ENCODE results near the gene FAM78A.
A peak's percentile ranks its signal among the peaks of the same experiment; 100 is the strongest.
"Not testable (repeated sequence)": the region's sequence is repeated elsewhere in the genome, so short reads cannot be mapped to it uniquely, and the experiment has no call there.

FAM78A gene

DNA sequence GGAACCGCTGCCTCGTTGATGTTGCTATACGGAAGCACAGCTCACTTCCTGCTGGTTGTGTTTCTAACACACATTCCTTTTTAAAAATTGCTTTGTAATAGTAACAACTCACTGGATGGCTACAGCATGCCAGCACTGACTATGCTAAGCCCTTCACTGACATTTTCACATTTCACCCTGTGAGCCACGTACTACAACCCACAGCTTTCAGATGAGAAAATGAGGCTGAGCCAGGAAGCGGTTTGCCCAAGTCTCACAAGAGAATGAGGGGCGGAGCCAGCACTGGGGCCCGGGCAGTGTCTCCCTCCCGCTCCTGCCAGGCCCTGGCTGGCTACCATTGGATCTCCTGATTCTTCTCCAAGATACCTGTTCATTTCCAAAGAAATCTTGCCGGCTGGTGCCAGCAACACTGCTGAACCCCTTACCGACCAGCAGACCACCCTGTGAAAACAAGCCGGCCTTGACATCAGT lies 38.3 kb downstream of the FAM78A start:
- DNase-seq (ENCODE audit: low read depth), result peak; percentile 70

- DNase-seq (ENCODE audit: low read depth), result no peak
Measured at GRCh38 chr9:131237291-131237690, 39.0 kb downstream of the FAM78A start.

DNA sequence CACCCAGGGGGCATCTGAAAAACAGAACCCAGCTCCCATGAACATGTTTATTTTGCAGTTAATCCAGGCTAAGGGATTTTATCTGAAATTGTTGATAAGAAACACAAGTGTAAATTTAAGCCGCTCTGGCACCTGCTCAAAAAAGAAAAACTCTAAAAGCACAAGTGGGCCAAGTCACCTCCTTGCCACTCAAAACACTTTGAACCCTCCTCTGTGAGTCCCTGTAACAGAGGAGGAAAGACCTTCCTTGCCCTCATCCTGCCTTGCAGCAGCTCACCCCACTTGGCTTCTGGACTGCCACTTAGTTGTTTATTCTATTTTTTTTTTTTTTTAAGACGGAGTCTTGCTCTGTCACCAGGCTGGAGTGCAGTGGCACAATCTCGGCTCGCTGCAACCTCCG lies 39.5 kb downstream of the FAM78A start:
- no peak for DNase-seq (ENCODE audit: low read depth)

DNA sequence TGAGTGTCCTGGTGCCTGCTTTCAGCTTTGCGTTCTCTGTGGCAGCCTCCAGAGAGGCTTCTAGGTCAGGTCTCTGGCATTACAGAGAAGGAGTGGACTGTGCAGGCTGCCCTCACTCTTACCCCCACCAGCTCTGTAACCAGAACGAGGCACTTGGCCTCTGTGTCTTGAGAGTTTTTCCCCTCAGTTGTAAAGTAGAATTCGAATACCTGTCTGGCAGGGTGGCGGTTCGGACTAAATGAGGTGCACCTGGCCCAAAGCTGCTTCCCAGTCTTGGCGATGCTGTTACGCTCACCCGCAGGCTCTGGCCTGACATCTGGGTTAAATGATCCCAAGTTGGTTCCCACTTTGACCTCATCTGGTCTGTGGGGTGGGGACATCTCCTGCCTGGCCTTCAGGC lies 40.1 kb downstream of the FAM78A start:
- DNase-seq (ENCODE audit: low read depth), result no peak

DNA sequence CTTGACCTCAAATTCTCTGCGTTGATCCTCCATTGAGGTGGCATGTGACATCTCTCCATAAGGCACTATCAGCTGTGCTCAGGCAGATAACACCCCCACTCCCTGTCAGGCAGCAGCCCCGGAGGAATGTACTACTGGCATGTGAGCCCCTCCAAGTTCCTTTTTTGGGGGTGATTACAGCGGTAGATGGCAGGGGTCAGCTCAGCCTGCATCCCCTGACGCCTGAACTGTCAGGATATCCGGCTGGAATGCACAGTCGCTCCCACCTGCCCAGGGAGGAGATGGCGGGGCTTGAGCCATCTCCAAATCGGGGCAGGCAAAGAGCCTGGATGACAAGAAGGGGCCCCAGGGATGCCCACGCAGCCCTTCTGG lies 40.8 kb downstream of the FAM78A start:
- DNase-seq (ENCODE audit: low read depth), result no peak

GRCh38 chr9:131234799-131235479 lies 41.4 kb downstream of the FAM78A start:
- DNase-seq (ENCODE audit: low read depth), result no peak

DNA sequence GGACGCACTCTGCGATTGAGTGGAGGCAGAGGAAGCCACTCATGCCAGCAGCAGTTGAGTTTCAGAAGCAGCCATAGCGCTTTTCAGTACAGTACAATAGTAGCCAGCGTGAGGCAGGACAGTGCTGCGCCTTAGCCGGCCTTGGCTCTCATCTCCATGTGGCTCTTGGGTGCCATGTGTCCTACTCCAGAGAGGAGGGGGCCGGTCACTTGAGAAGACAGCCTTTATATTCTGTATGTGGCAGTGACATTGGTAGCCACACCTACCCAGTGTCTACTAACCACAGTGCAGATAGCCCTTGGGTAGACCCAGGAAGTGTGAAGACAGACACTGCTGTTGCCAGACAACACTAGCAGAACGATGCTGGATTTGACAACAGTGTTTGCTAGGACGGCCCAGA lies 42.3 kb downstream of the FAM78A start:
- DNase-seq (ENCODE audit: low read depth), result no peak

DNA sequence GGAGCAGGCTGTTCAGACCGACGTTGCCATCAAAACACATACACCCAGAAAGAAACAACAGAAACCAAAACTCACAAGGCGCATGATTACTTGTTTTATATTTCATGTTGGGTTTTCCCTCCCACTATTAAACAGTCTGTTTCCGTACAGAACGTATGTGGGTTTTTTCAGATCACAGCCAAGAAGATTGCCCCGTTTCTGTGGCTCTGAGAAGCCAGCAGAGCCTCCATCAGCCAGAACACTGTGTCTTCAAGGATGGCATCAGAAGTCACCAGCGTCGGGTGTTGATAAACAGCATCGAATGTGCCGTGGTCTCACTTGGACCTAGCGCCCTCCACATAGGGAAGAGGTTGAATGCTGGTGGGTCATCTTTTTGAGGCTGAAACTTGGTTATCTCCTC lies 42.8 kb downstream of the FAM78A start:
- DNase-seq (ENCODE audit: low read depth), result no peak

- DNase-seq (ENCODE audit: low read depth), result no peak
Measured at GRCh38 chr9:131228988-131229387, 47.3 kb downstream of the FAM78A start.

- no peak for DNase-seq (ENCODE audit: low read depth)
Measured at GRCh38 chr9:131227959-131228460, 48.3 kb downstream of the FAM78A start.

- no peak for DNase-seq (ENCODE audit: low read depth)
Measured at GRCh38 chr9:131227112-131227958, 49.0 kb downstream of the FAM78A start.

GRCh38 chr9:131226226-131226625 lies 50.1 kb downstream of the FAM78A start:
- DNase-seq (ENCODE audit: low read depth), result no peak

GRCh38 chr9:131222460-131222859 lies 53.9 kb downstream of the FAM78A start:
- DNase-seq (ENCODE audit: low read depth), result no peak

- DNase-seq (ENCODE audit: low read depth), result no peak
Measured at GRCh38 chr9:131220485-131220884, 55.8 kb downstream of the FAM78A start.

DNA sequence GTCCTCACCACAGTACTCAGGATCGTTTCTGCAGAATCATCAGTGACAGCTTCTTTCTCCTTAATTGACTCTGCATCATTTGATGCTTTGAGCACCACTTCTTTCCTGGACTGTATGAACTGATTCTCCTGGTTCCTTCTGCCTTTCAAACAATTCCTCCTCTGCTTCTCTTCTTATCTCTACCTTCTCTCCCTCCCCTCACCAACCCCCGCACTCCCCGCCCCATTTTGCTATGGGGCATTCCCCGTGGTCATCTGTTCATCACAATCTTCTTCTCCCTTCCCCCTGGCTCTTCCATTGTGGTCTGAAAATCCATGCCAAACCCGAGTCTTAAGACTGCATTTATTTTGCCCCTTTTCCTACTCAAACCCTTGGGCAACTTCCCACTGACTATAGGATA lies 57.9 kb downstream of the FAM78A start:
- no peak for DNase-seq (ENCODE audit: low read depth)

- no peak for DNase-seq (ENCODE audit: low read depth)
Measured at GRCh38 chr9:131217331-131218031, 58.8 kb downstream of the FAM78A start.

DNA sequence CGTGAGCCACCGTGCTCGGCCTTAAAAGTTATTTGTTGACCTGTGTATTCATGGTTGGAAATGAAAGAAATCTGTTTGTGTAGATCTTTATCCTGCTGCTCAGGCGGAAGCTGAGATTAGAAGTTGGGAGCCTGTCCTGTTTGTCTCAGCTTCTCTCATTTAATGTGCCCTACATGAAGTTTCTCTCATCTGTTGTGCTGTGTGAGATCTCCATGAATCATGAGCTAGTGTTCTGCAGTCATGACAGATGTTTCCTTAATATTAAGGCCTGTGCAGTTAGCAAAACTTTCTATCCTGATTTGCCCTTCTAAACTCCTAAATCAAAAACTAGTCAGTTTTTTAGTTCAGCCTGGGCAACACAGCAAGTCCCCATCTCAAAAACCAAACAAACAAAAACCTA lies 59.5 kb downstream of the FAM78A start:
- DNase-seq (ENCODE audit: low read depth), result no peak

DNA sequence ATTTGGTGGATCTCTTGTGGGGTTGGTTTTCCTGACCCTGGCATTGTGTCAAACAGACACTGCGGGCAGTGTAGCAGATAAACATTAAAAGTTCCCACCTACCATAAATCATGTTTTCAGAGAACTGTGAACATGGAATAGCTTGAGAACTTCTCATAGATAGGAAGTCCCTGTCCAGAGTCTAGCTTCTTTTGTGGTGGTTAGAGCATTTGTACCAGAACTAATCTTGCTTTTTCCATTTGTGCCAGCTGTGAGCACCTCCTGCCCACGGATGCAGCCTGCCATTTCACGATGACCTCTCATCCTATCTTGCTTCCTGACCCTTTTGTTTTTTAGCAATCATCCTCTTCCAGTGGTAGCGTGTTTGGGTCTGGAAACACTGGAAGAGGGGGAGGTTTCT lies 61.4 kb downstream of the FAM78A start:
- no peak for DNase-seq (ENCODE audit: low read depth)

DNA sequence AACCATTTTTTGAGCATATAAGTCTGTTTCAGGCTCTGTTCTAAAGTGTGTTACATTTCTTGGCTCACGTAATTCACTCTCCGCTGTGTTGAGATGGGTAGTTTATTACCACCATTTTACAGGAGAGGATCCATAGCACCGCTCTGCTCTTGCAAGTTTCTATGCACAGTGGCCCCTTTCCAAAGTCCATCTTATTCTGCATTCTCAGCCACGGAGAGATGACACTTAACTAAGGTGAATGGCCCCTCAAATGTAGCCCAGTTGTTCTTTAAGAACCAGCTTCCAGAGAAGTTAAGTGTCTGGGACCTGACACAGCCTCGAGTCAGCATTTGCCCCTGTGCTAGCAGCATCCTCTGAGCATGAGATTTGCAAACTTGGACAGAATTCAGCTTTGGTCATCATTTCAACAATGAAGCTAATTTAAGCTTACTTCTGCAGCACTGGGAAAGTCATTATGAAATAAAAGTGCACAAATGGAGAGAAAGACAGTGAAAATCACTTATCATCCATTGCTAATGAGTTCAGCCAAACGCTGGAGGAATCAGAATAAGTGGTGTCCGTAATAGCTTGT lies 61.9 kb downstream of the FAM78A start:
- DNase-seq (ENCODE audit: low read depth), result no peak

DNA sequence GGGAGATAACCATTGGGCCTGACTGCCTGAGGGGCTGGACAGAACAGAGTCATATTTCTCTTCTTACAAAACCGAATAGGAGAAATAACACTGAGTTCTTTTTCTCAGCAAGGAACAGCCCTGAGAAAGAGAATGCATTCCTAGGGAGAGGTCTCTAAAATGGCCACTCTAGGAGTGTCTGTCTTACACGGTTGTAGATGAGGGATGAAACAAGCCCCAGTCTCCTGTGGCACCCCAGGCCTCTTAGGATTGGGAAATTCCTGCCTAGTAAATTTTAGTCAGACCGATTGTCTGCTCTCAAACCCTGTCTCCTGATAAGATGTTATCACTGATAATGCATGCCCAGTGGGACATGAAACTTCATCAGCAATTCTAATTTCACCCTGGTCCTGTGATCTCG lies 64.4 kb downstream of the FAM78A start:
- DNase-seq (ENCODE audit: low read depth), result not testable (repeated sequence)
